SH-SY5Y (cell line): ENCODE measurements around the gene XYLT1.

Source experiments
- GATA2 ChIP-seq: IDR thresholded peaks from 2 replicates; pipeline ENCODE4 v1.6.1; 2011; ENCODE audit warnings: mild to moderate bottlenecking, low read depth, low read length
- GATA3 ChIP-seq: IDR thresholded peaks from 2 replicates; pipeline ENCODE4 v1.6.1; 2011; ENCODE audit warnings: low read depth, mild to moderate bottlenecking, low read length, moderate library complexity

GRCh38 chr16:17323171-17323570 is 147.6 kb downstream of the XYLT1 start:
- TF ChIP-seq GATA2 (no peak), GATA3 (no peak)
